COLO668 (cell line): Measurements from ENCODE around the gene CASTOR1.

ENCODE experiments used
- DNase-seq: peaks from one replicate; lab custom pipeline; 2025; ENCODE audit not compliant: unreplicated experiment; lab: John Stamatoyannopoulos, UW

Gene CASTOR1

GRCh38 chr22:30247561-30247960 is 41.7 kb downstream of the CASTOR1 start:
- no peak for DNase-seq

- DNase-seq, result peak; percentile 17
These were observed 42.4 kb downstream of the CASTOR1 start for GRCh38 chr22:30246814-30247376.

- peak; percentile 46 for DNase-seq
These were observed 43.1 kb downstream of the CASTOR1 start, which contains the start of gene LIF for GRCh38 chr22:30245985-30246813. Gene LIF, minus strand, starts transcription at chr22:30246759. Its CDS starts 64 bp downstream, at chr22:30246695.

GRCh38 chr22:30245181-30245984 is 43.9 kb downstream of the CASTOR1 start:
- DNase-seq, result no peak

- no peak for DNase-seq
These were observed 44.7 kb downstream of the CASTOR1 start for GRCh38 chr22:30244641-30245040.

GRCh38 chr22:30244066-30244465 is 45.2 kb downstream of the CASTOR1 start:
- DNase-seq, result no peak

GRCh38 chr22:30243661-30244060 is 45.6 kb downstream of the CASTOR1 start:
- no peak for DNase-seq

- no peak for DNase-seq
These were observed 47.5 kb downstream of the CASTOR1 start for GRCh38 chr22:30241576-30242371.

- DNase-seq, result no peak
These were observed 48.5 kb downstream of the CASTOR1 start for GRCh38 chr22:30240541-30241417.

- no peak for DNase-seq
These were observed 49.6 kb downstream of the CASTOR1 start for GRCh38 chr22:30239488-30240405.

GRCh38 chr22:30238661-30239487 is 50.4 kb downstream of the CASTOR1 start:
- DNase-seq, result no peak

- no peak for DNase-seq
These were observed 51.2 kb downstream of the CASTOR1 start for GRCh38 chr22:30238136-30238535.

- no peak for DNase-seq
These were observed 52.4 kb downstream of the CASTOR1 start for GRCh38 chr22:30236875-30237274.

- DNase-seq, result no peak
These were observed 53.6 kb downstream of the CASTOR1 start for GRCh38 chr22:30235687-30236170.
